ENCODE data around the gene ANKS4B.

DNA sequence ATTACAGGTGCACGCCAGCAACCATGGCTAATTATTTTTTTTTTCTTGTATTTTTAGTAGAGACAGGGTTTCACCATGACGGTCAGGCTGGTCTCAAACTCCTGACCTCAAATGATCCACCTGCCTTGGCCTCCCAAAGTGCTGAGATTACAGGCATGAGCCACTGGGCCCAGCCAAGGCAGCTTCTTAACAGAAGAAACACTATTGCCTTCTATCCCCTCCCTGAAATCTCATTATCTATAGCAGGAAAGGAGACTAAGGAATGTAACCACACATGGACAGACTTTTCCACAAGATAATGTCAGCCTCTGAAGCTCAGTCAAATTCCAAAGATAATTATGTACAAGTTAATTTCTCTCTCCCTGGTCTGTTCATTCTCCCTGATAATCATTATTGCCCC lies 16.4 kb upstream of the ANKS4B start:
- TF ChIP-seq, protein P1, sequence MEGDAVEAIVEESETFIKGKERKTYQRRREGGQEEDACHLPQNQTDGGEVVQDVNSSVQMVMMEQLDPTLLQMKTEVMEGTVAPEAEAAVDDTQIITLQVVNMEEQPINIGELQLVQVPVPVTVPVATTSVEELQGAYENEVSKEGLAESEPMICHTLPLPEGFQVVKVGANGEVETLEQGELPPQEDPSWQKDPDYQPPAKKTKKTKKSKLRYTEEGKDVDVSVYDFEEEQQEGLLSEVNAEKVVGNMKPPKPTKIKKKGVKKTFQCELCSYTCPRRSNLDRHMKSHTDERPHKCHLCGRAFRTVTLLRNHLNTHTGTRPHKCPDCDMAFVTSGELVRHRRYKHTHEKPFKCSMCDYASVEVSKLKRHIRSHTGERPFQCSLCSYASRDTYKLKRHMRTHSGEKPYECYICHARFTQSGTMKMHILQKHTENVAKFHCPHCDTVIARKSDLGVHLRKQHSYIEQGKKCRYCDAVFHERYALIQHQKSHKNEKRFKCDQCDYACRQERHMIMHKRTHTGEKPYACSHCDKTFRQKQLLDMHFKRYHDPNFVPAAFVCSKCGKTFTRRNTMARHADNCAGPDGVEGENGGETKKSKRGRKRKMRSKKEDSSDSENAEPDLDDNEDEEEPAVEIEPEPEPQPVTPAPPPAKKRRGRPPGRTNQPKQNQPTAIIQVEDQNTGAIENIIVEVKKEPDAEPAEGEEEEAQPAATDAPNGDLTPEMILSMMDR (IDR thresholded peaks at IDR 0.05): no peak
- TF ChIP-seq POLR2A (IDR thresholded peaks at IDR 0.05): no peak
